Common myeloid progenitor, CD34-positive (primary cell): ENCODE results near the gene SPACA7.
"Not testable (repeated sequence)": the region's sequence is repeated elsewhere in the genome, so short reads cannot be mapped to it uniquely, and the experiment has no call there.

Experiments
- CTCF ChIA-PET: fragments of 350-600 bp; sonication (Branson Sonifier 250); formaldehyde crosslinking; loops from one replicate; lab custom pipeline; 2021; ENCODE audit warnings: antibody characterized with exemption; lab: Charles Lee
- POLR2A ChIA-PET: fragments of 350-600 bp; sonication (Branson Sonifier 250); formaldehyde crosslinking; loops from one replicate; lab custom pipeline; 2021; ENCODE audit warnings: antibody characterized with exemption; lab: Charles Lee
- DNase-seq, 3 donors: peaks; one replicate each; pipeline versions ENCODE4 v3.0.0 to v3.0.0-alpha.2; 2013
- H3K27ac ChIP-seq, 2 experiments: 1 replicate in 1 of 2; 2 replicates in 1 of 2; pipeline ENCODE4 v1.7.0; 2013; ENCODE audit warnings: inconsistent platforms in 2 of 2, low read length in 2 of 2, mild to moderate bottlenecking in 2 of 2, low read depth in 1 of 2, moderate library complexity in 1 of 2; ENCODE audit not compliant: severe bottlenecking in 2 of 2, insufficient read depth in 1 of 2, poor library complexity in 1 of 2
- H3K27me3 ChIP-seq, 5 experiments: replicated peaks in 2 of 5; 1 replicate in 3 of 5; 2 replicates in 2 of 5; pipeline versions ENCODE4 v1.6.1 to v1.7.0; 2013; ENCODE audit warnings: low read length in 4 of 5, mild to moderate bottlenecking in 2 of 5, moderate library complexity in 2 of 5, inconsistent platforms in 1 of 5; ENCODE audit not compliant: insufficient read depth in 5 of 5, control insufficient read depth in 4 of 5
- H3K36me3 ChIP-seq, 4 experiments: 1 replicate in 2 of 4; 2 replicates in 2 of 4; pipeline versions ENCODE4 v1.6.1 to v1.7.0; 2013; ENCODE audit warnings: low read length in 3 of 4, control low read depth in 1 of 4, mild to moderate bottlenecking in 1 of 4; ENCODE audit not compliant: control insufficient read depth in 4 of 4, insufficient read depth in 4 of 4
- H3K4me1 ChIP-seq, 4 experiments: 1 replicate in 3 of 4; 2 replicates in 1 of 4; pipeline versions ENCODE4 v1.6.1 to v1.7.1; 2013; ENCODE audit warnings: low read length in 3 of 4, mild to moderate bottlenecking in 3 of 4, control low read depth in 1 of 4, inconsistent platforms in 1 of 4, moderate library complexity in 1 of 4; ENCODE audit not compliant: control insufficient read depth in 4 of 4, insufficient read depth in 4 of 4; ENCODE audit errors: control extremely low read depth in 1 of 4
- H3K4me3 ChIP-seq, 7 experiments: 1 replicate in 4 of 7; 2 replicates in 3 of 7; pipeline versions ENCODE4 v1.5.1 to v1.7.0; 2013; ENCODE audit warnings: mild to moderate bottlenecking in 7 of 7, low read length in 6 of 7, moderate library complexity in 6 of 7, inconsistent platforms in 2 of 7, low read depth in 2 of 7, control low read depth in 1 of 7; ENCODE audit not compliant: insufficient read depth in 4 of 7, control insufficient read depth in 1 of 7; ENCODE audit errors: extremely low read depth in 1 of 7
- H3K9me3 ChIP-seq, 5 experiments: 1 replicate in 4 of 5; 2 replicates in 1 of 5; pipeline versions ENCODE4 v1.6.1 to v1.7.1; 2013; ENCODE audit warnings: low read length in 4 of 5, mild to moderate bottlenecking in 2 of 5, inconsistent platforms in 1 of 5, low read depth in 1 of 5, moderate library complexity in 1 of 5; ENCODE audit not compliant: control insufficient read depth in 4 of 5, insufficient read depth in 2 of 5; ENCODE audit errors: control extremely low read depth in 1 of 5
- WGBS: methylation state at CpG from one replicate; pipeline ENCODE4 v1.1.5; 2013; ENCODE audit not compliant: insufficient coverage; 5-methylcytosine and 5-hydroxymethylcytosine counted together

Gene SPACA7

GRCh38 chr13:112416647-112417046 is 40.5 kb downstream of the SPACA7 start:
- Histone ChIP-seq H3K27me3 (no peaks in the 10 kb centered on the region), H3K27ac (no peak overlapping the region), H3K4me3 (no peak overlapping the region), H3K9me3 (peaks cover 6 to 62% (median 9%) of the 10 kb centered on the region in 5 experiments), H3K36me3 (no peaks in the 10 kb centered on the region), H3K4me1 (no peaks in the 10 kb centered on the region)
- no peak for DNase-seq
- CTCF ChIA-PET = no interaction called here
- POLR2A ChIA-PET = no interaction called here
- no CpG with 5 or more reads among the region's 1 CpG for WGBS

DNA sequence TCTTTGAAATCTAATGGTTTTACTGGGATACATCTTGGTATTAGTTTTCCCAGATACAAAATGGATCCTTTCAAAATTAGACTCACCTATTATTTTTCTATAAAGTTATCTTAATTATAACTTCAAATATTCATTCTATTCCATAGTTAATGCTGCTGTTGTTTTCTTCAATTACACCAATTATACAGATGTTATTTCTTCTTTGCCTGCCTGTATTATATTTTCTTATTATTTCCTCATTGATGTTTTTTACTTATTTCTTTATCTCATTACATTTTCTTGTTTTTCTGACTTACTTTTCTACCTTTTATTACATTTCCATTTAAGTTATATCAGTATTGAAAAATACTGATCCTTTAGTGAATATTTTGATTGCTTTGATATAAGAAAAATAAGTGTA is 40.9 kb downstream of the SPACA7 start:
- Histone ChIP-seq H3K4me3 (no peak overlapping the region), H3K9me3 (peaks cover 6 to 63% (median 9%) of the 10 kb centered on the region in 5 experiments), H3K27ac (no peak overlapping the region), H3K36me3 (no peaks in the 10 kb centered on the region), H3K4me1 (no peaks in the 10 kb centered on the region), H3K27me3 (no peaks in the 10 kb centered on the region)
- no peak for DNase-seq
- ChIA-PET CTCF (no interaction called here), POLR2A (no interaction called here)

- WGBS = 93% methylated on average over 11 of the region's 14 CpGs
- no peaks in the 10 kb centered on the region for H3K36me3 ChIP-seq
- H3K27me3 ChIP-seq = no peaks in the 10 kb centered on the region
- CTCF ChIA-PET = no interaction called here
- POLR2A ChIA-PET = no interaction called here
- no peak overlapping the region for H3K4me3 ChIP-seq
- H3K27ac ChIP-seq = no peak overlapping the region
- peaks cover 3 to 47% (median 7%) of the 10 kb centered on the region in 5 experiments for H3K9me3 ChIP-seq
- no peak for DNase-seq
- H3K4me1 ChIP-seq = no peaks in the 10 kb centered on the region
Measured at GRCh38 chr13:112424098-112424497, 47.9 kb downstream of the SPACA7 start.

GRCh38 chr13:112428704-112429103 is 52.5 kb downstream of the SPACA7 start:
- POLR2A ChIA-PET = no interaction called here

GRCh38 chr13:112431734-112432133 is 55.6 kb downstream of the SPACA7 start:
- H3K9me3 ChIP-seq = peaks cover 3 to 25% (median 7%) of the 10 kb centered on the region in 5 experiments
- 89% methylated on average over 5 of the region's 5 CpGs for WGBS
- POLR2A ChIA-PET = no interaction called here

More at GRCh38 chr13:112428704-112429103, 52.5 kb downstream of the SPACA7 start:
- Histone ChIP-seq H3K4me1 (no peaks in the 10 kb centered on the region), H3K4me3 (no peak overlapping the region), H3K36me3 (no peaks in the 10 kb centered on the region), H3K27me3 (no peaks in the 10 kb centered on the region), H3K9me3 (peaks cover 3 to 32% (median 7%) of the 10 kb centered on the region in 5 experiments), H3K27ac (no peak overlapping the region)
- CTCF ChIA-PET = no interaction called here
- DNase-seq = no peak

GRCh38 chr13:112432734-112433133 is 56.6 kb downstream of the SPACA7 start:
- H3K27ac ChIP-seq, CTCF ChIA-PET, POLR2A ChIA-PET, DNase-seq, H3K4me3 ChIP-seq, H3K27me3 ChIP-seq, H3K4me1 ChIP-seq, H3K36me3 ChIP-seq: not testable (repeated sequence)
- 100% methylated on average over 1 of the region's 5 CpGs for WGBS
- peaks cover 5 to 27% (median 7%) of the 10 kb centered on the region in 5 experiments for H3K9me3 ChIP-seq

More at GRCh38 chr13:112431734-112432133, 55.6 kb downstream of the SPACA7 start:
- H3K4me3 ChIP-seq = no peak overlapping the region
- CTCF ChIA-PET = no interaction called here
- H3K36me3 ChIP-seq = no peaks in the 10 kb centered on the region
- DNase-seq = no peak
- H3K4me1 ChIP-seq = no peaks in the 10 kb centered on the region
- no peak overlapping the region for H3K27ac ChIP-seq
- H3K27me3 ChIP-seq = no peaks in the 10 kb centered on the region

DNA sequence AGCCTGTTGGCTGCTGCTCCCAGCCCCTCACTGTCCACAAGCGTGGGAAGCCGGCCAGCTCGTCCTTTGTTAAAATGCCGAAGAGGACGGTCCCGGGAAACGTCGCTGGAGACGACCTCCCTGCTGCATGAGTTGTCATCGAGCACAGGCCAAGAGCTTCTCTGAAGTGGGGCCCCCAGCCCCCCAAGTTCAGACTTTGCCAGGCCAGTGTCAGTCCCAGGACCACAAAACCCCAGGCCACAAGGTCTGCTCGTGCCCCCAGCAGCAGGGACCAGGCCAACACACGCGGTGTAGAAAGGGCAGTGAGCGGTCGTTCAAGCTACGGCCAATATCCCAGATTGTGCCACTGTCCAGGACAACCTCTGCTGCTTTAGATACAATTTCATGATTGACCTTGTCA is 57.4 kb downstream of the SPACA7 start:
- CTCF ChIA-PET, POLR2A ChIA-PET, H3K27me3 ChIP-seq, DNase-seq, H3K4me3 ChIP-seq, H3K27ac ChIP-seq, H3K36me3 ChIP-seq, H3K4me1 ChIP-seq: not testable (repeated sequence)
- WGBS = 89% methylated on average over 16 of the region's 16 CpGs
- peaks cover 7 to 26% (median 8%) of the 10 kb centered on the region in 5 experiments for H3K9me3 ChIP-seq
